Measurements from ENCODE around the gene MBNL1.

MBNL1 gene

DNA sequence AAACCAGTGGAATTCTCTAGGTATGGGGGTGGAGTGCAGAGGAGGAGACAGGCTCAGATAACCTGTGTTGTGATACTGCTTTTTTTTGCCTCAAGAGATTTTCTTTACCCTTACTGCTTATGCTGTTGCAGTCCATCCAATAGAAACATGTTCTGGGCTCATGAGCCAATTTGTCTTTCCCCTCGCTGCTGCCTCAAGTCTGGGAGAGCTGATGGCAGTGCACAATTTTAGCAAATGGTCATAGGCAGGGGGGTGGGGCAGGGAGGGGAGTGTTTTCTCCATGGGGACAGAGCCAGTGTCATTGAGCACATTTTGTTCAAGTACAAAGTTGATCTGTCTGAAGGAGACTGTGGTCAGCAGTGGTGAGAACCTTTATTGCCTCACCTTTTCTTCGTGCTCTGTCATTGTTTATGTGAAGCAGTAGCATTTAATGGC, 134.9 kb downstream of the MBNL1 start:
- peaks cover 3 to 92% (median 69%) of the 10 kb centered on the region in 4 donors for H3K4me1 ChIP-seq
- TF ChIP-seq, protein P1, sequence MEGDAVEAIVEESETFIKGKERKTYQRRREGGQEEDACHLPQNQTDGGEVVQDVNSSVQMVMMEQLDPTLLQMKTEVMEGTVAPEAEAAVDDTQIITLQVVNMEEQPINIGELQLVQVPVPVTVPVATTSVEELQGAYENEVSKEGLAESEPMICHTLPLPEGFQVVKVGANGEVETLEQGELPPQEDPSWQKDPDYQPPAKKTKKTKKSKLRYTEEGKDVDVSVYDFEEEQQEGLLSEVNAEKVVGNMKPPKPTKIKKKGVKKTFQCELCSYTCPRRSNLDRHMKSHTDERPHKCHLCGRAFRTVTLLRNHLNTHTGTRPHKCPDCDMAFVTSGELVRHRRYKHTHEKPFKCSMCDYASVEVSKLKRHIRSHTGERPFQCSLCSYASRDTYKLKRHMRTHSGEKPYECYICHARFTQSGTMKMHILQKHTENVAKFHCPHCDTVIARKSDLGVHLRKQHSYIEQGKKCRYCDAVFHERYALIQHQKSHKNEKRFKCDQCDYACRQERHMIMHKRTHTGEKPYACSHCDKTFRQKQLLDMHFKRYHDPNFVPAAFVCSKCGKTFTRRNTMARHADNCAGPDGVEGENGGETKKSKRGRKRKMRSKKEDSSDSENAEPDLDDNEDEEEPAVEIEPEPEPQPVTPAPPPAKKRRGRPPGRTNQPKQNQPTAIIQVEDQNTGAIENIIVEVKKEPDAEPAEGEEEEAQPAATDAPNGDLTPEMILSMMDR (IDR thresholded peaks at IDR 0.05) = no peak
- H3K4me3 ChIP-seq = no peak overlapping the region
- H3K9me3 ChIP-seq = no peaks in the 10 kb centered on the region
- H3K27ac ChIP-seq = peak overlapping the region; percentile 86 to 87
- no peaks in the 10 kb centered on the region for H3K36me3 ChIP-seq
- intact Hi-C loops (cut with DNase I; ENCODE audit: low total_unique reads) = loop anchor here (10.0 kb wide), 1 partner anchor 139 kb away; the partner anchor contains the start of gene MBNL1
- peak; percentile 90 to 97 for DNase-seq
- no peaks in the 10 kb centered on the region for H3K27me3 ChIP-seq

DNA sequence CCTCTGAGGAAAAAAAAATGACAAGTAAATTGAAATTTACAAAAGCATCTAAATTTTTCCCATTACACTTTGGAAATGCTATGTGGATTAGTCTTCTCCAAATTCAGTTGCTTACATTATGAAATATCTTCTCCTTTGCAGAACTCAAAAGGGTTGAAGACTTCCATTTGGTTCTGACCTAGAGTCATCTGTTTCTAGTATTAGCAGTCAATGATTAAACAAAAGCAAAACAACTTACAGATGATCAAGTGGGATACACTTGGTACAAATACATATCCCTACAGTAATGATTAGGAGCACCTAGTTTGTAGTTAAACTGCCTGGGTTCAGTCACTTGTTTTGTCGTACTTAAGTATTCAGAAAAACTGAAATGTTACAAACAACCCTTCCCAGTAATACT, 136.2 kb downstream of the MBNL1 start:
- no peak overlapping the region for H3K4me3 ChIP-seq
- no peaks in the 10 kb centered on the region for H3K36me3 ChIP-seq
- H3K4me1 ChIP-seq = peaks cover 3 to 92% (median 61%) of the 10 kb centered on the region in 4 donors
- TF ChIP-seq, protein P1 (IDR thresholded peaks at IDR 0.05) = no peak
- H3K27me3 ChIP-seq = no peaks in the 10 kb centered on the region
- H3K9me3 ChIP-seq = no peaks in the 10 kb centered on the region
- no peak for DNase-seq
- H3K27ac ChIP-seq = peak overlapping the region; percentile 86 to 87
- intact Hi-C loops (cut with DNase I; ENCODE audit: low total_unique reads) = loop anchor here (10.0 kb wide), 1 partner anchor 140 kb away; the partner anchor contains the start of gene MBNL1

DNA sequence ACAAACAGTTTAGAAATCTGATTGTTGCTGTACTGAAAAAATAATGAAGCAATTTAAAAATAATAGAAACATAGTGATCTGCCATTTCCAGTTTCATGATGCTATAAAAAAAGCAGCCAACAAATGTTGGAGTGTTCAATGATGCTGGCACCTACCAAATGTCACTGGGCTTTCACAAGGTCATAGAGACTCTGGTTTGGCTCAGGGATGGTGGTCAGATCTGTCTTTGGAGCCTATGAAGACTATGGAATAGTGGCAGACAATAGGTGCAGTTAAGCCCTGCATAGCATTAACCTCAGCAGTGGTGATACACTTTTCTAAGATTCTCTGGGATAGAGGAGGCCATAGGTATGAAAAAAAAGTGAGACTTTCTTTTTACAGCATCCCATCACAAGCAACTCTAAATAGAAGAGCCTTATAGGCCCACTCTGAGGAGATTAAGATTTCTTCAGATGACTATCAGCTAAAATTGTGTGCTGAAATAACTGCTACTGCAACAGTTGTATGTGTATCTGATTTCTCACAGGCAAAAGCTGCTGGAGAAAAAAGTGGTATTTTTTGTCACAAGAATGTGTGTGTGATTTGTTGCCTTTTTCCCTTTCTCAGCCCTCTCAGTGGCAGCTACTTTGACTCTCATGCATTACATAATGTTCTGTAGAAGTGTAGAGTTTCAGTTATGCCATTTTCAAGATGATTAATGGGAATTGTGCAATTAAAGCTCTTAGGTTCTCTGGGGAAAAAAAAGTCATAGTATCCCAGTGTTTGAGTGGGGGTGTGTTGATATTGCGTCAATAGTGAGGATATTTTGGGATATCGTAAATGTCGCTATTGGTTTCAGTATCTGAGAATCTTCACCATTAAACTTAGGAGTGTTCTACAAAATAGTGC, 137.4 kb downstream of the MBNL1 start:
- no peaks in the 10 kb centered on the region for H3K9me3 ChIP-seq
- TF ChIP-seq, protein P1 (IDR thresholded peaks at IDR 0.05) = peak in 1 of 2 experiments; percentile 16
- H3K4me1 ChIP-seq = peaks cover 3 to 92% (median 51%) of the 10 kb centered on the region in 4 donors
- DNase-seq = no peak
- intact Hi-C loops (cut with DNase I; ENCODE audit: low total_unique reads) = loop anchor here (10.0 kb wide), 1 partner anchor 141 kb away; the partner anchor contains the start of gene MBNL1
- H3K27ac ChIP-seq = peak overlapping the region; percentile 86 to 87
- H3K36me3 ChIP-seq = no peaks in the 10 kb centered on the region
- H3K27me3 ChIP-seq = no peaks in the 10 kb centered on the region
- H3K4me3 ChIP-seq = peak overlapping the region; percentile 34 to 37

DNA sequence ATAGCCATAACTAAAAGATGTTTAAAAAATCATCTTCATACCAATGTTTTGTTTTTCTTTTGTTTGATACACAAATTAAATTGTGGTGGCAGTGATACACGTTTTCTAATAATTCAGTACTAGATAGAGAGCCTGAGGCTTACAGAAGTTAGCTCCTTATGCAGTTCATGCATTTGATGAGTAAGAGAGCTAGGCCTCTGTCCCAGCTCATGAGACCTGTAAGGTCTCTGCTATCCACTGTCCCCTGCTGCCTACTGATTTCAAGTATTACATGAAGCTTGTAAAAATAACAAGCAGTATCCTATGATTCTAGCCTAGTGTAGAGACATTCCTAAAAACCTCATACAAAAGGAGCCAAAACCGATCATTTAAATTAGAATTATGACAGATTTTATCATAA, 144.5 kb downstream of the MBNL1 start:
- DNase-seq = no peak
- no peaks in the 10 kb centered on the region for H3K27me3 ChIP-seq
- intact Hi-C loops (cut with DNase I; ENCODE audit: low total_unique reads) = no loop called here
- peaks cover 0 to 99% (median 24%) of the 10 kb centered on the region in 4 donors for H3K4me1 ChIP-seq
- TF ChIP-seq, protein P1 (IDR thresholded peaks at IDR 0.05) = no peak
- no peaks in the 10 kb centered on the region for H3K9me3 ChIP-seq
- no peak overlapping the region for H3K4me3 ChIP-seq
- H3K27ac ChIP-seq = peak overlapping the region; percentile 47 to 87
- peaks cover 17 to 23% (median 20%) of the 10 kb centered on the region in 3 donors for H3K36me3 ChIP-seq

DNA sequence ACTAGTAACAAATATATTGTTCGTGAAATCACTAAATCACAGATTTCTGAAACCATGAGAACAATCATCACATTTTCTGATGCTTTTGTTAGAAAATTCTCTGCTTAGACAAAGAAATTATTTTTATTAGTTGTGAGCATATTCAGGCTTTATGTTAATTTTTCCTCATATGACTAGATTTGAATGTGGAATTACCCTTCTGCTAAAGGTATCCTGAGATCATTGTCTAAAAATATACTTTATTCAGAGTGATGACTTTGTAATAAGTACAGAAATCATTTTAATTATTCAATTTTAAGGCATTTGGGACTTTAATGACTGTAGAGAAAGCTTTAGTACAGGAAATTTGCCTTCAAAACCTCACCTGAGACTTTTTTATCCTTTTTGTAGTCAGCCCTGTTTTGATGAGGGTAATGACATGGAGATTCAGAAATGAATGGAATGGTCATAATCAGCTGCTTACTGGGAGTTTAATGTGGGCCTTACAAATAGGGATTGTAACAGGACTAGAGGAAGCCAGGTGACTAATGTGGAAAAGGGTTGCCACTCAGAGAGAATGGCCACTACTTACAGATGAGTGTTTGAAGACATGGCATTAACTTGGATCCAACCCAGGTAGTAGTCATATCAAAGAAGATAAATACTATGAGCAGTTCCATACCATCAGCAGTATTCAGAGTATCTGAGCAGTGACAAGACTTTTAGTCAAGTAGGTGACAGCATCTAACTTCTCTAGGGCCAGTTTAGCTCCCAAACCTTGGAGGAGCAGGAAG, 148.3 kb downstream of the MBNL1 start:
- intact Hi-C loops (cut with DNase I; ENCODE audit: low total_unique reads) = no loop called here
- DNase-seq = no peak
- Histone ChIP-seq H3K9me3 (no peaks in the 10 kb centered on the region), H3K36me3 (peaks cover 46 to 54% (median 53%) of the 10 kb centered on the region in 3 donors), H3K4me3 (no peak overlapping the region), H3K4me1 (peaks cover 0 to 87% (median 17%) of the 10 kb centered on the region in 4 donors), H3K27ac (peak overlapping the region; percentile 46 to 87), H3K27me3 (no peaks in the 10 kb centered on the region)
- TF ChIP-seq, protein P1 (IDR thresholded peaks at IDR 0.05) = no peak
